GM18507 (cell line): Measurements from ENCODE around the gene GAREM2.

Source experiments
- DNase-seq: peaks from one replicate; pipeline ENCODE4 v3.0.0; 2011; ENCODE audit warnings: low read depth; ENCODE audit not compliant: insufficient read length; ENCODE audit errors: extremely low spot score
- FAIRE-seq: peaks from 2 replicates; lab custom pipeline; 2011; peaks lifted over from hg19 to GRCh38; lab: Jason Lieb, UNC

The GAREM2 gene

DNA sequence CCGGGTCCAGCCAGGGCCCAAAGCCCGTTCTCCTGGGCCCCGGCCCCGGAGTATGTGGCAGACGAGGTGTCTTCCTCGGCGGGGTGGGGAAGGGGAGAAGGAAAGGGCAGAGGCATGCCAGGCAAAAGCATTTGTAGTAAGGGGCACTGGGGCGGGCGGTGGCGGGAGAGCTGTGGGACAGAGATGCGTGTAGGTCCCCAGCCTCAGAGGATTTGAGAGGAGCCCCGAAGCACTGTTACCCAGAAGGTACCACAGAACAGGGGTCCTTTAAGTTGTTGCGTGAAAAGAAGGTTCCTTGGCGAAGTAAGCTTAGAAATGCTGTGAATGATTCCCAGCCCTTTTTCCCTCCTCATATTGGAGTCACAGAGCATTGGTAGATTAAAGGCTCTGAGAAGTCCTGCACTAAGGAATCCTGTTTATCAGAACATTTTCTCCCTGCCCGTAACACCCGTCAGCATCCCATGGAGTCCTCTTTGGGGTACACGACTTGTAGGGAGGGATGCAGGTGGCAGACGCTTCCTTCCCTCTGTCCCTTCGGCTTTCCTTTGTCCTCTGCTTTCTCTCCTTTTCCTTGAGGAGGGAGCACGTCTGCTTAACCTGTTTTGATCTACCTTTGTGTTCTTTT, 12.5 kb downstream of the GAREM2 start:
- DNase-seq (no peak), FAIRE-seq (no peak)

GRCh38 chr2:26185954-26186770, 13.3 kb downstream of the GAREM2 start:
- FAIRE-seq (no peak), DNase-seq (no peak)

- DNase-seq (no peak), FAIRE-seq (no peak)
Measured at GRCh38 chr2:26187114-26187513, 14.2 kb downstream of the GAREM2 start.

GRCh38 chr2:26187537-26188104, 14.7 kb downstream of the GAREM2 start:
- DNase-seq (no peak), FAIRE-seq (no peak)

GRCh38 chr2:26189123-26189522, 16.2 kb downstream of the GAREM2 start:
- DNase-seq (no peak), FAIRE-seq (no peak)

GRCh38 chr2:26189751-26190150, 16.9 kb downstream of the GAREM2 start:
- FAIRE-seq (no peak), DNase-seq (no peak)

GRCh38 chr2:26190369-26190768, 17.5 kb downstream of the GAREM2 start:
- DNase-seq: no peak
- no peak for FAIRE-seq

DNA sequence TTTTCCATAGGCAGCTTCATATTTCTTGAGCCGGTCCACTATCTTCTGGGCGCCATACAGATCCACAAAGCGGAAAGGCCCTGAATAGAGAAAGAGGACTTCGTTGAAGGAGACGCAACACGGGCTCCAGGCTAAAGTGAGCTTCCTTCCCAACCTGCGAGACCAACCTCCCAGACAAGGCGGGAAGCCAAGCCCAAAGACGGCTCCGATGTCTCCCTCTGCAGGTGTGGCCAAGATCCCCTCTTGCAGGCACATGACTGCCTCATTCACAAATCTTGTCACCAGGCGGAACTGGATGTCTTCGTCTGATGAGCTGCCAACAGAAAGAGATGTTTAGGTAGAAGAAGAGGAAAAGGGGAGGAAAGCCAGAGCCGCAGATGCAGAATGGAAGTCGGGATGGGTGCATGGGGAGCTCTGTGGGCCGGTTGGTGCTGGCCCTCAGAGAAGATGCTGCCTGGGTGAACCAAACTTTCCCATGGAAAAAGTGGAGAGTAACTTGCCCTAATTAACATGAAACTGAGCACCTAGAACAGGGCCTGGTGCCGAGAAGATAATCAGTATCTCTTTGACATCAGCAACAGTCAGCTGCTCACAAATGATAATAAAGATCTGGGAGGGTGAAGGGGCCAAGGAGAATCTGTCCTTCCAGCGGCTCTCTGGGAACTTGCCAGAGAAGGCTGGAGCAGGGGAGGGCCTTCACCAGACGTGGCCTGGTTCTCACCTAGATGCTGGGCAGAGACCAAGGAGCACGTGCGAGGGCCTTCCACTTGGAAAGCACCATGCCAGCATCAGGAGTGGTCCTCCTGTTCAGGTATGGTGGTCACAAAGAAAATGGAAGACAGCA, 18.6 kb downstream of the GAREM2 start:
- DNase-seq: no peak

DNA sequence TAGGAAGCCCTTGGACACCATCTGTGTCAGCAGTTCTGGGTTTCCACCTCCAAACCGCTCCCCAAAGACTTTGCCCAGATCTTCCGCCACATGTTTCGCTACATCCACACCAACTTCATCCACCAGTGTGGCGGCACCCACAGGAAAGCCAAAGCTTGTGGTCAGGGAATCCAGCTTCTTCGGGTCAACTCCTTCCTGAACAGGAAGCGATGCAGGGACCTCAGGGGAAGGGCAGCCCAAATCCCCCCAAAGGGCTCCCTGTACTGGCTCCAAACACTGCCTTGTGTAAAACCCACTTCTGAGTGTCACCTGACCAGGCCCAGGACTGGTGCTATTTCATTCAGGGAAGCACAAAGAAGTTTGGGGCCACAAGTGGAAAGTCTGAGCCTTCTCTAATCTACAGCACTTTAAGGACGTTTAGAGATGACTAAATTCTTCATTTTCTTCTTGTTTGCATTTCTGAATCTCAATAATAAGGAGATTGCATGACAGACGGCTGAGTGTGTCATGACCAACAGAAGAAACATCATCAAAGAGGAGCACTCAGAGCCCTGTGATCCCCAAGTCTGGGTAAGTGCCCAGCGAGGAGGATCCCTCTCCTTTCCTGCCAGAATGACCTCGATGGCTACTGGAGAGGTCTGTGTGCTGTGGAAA, 20.8 kb downstream of the GAREM2 start:
- DNase-seq (no peak), FAIRE-seq (no peak)

More for the DNA sequence above, 18.6 kb downstream of the GAREM2 start:
- no peak for FAIRE-seq

DNA sequence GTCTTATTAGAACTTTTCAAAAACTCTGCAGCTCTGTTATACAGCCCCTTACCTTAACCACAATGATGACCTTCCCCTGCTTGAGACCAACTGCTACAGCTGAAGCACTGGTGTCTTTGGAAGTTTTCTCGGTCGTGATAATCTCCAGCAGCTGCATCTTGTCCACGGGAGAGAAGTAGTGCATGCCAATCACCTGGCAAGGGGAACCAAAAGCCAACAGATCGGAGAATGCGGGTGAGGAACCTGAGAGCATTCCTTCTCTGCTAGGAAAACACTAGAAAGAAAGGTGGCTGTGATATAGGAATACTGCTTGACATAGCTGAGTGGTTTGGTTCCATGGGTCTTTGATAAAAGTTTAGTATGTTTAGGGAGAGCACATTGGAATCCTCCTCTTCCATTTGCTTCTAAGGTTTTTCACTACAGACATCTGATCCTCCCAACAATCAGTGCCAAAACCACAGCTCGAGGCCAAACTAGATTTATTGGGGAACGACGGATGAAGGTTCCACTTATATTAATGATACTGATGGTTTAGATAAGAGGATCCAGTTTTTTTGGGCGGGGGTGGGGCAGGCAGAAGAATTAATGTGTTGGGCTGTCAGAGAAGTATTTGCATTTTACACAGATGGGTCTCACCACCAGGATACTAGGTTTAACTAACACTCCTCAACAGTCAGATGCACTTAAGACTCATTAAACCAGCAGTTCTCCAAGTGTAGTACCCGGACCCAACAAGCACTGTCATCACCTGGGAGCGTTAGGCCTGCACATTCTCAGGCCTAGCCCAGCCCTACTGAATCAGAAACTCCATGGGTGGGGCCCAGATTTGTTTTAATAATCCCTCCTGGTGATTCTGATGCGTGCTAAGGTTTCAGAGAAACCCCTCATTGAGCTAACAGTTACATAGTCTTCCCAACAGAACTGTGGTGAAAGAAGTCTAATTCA, 22.4 kb downstream of the GAREM2 start:
- DNase-seq (no peak), FAIRE-seq (no peak)

- FAIRE-seq: no peak
- no peak for DNase-seq
Measured at GRCh38 chr2:26196683-26197418, 24.0 kb downstream of the GAREM2 start.

DNA sequence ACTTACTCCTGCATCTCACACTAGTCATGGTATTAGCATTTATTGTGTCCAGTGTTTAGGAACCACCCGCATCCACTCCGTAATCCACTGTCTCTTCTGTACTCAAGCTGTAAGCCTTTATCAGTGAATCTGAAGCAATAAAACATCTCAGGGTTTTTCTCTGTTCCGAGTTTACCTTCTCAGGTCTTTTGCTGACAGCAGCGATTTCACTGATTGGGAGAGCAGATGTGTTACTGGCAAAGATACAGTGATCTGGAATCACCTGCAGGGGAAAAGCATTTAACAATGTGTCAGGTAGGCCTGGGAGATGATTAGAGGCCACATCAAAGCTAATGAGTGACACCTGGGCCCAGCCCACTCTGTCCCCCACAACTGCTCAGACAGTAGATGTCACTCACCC, 24.6 kb downstream of the GAREM2 start:
- FAIRE-seq: no peak
- no peak for DNase-seq

DNA sequence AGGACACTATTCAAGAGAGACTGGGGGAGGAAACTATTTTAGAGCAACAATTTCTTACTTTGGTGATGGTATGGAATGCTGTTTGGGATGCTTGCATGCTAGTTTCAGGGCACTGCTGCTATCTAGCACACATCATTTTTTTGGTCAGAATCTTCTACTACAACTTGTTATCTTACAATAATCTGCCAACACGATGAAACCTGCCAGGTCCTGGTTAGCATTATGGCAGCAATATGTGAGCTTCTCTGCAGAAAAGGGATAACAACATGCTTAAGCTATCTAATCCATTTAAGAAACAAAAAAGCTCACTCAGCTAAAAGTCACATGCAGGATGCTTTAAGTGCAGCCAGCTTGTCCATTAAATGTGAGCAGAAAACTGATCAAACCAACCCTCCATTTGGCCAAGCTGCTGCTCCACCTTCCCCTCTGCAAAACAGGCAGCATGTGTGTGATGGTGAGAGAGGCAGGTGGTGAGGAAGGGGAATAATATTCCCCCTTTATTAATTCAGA, 30.1 kb downstream of the GAREM2 start:
- DNase-seq (no peak), FAIRE-seq (no peak)

- DNase-seq (no peak), FAIRE-seq (no peak)
Measured at GRCh38 chr2:26203906-26204305, 31.0 kb downstream of the GAREM2 start.

GRCh38 chr2:26212011-26212410, 39.1 kb downstream of the GAREM2 start:
- DNase-seq (no peak), FAIRE-seq (no peak)

DNA sequence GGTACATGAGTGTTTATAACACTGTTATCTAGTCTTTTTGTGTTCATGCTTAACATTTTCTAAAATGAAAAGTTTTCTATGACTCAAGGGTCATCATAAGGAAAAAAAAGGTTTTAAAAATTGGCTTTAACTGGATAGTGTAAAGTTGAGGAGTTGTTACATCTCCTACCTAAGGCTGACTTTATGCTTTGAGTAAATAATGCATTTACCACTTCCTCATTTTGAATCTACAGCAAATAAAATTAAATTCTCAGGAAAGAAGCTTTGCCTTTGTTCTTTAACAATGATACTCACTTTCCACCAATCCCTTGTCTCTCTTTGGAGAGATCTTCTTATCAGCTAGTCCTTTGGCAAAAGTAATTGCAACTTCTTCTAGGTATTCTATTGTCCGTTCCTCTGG, 41.9 kb downstream of the GAREM2 start:
- DNase-seq (no peak), FAIRE-seq (peak; percentile 26)

GRCh38 chr2:26215833-26216232, 42.9 kb downstream of the GAREM2 start:
- DNase-seq (no peak), FAIRE-seq (no peak)

- DNase-seq (no peak), FAIRE-seq (no peak)
Measured at GRCh38 chr2:26216587-26216986, 43.7 kb downstream of the GAREM2 start.
